Neural progenitor cell (in vitro differentiated cells): ENCODE measurements around the gene IL31.

Source experiments
- EZH2 ChIP-seq: fragments of 200-600 bp; sonication (generic); IDR thresholded peaks from 2 replicates; pipeline ENCODE4 v1.6.1; 2017; ENCODE audit warnings: antibody characterized with exemption, mild to moderate bottlenecking, moderate library complexity
- TF ChIP-seq, protein P1 (sequence below): fragments of 200-600 bp; sonication (generic); IDR thresholded peaks from 2 replicates; pipeline ENCODE4 v1.5.1; 2017; ENCODE audit warnings: antibody characterized with exemption, mild to moderate bottlenecking

DNA sequence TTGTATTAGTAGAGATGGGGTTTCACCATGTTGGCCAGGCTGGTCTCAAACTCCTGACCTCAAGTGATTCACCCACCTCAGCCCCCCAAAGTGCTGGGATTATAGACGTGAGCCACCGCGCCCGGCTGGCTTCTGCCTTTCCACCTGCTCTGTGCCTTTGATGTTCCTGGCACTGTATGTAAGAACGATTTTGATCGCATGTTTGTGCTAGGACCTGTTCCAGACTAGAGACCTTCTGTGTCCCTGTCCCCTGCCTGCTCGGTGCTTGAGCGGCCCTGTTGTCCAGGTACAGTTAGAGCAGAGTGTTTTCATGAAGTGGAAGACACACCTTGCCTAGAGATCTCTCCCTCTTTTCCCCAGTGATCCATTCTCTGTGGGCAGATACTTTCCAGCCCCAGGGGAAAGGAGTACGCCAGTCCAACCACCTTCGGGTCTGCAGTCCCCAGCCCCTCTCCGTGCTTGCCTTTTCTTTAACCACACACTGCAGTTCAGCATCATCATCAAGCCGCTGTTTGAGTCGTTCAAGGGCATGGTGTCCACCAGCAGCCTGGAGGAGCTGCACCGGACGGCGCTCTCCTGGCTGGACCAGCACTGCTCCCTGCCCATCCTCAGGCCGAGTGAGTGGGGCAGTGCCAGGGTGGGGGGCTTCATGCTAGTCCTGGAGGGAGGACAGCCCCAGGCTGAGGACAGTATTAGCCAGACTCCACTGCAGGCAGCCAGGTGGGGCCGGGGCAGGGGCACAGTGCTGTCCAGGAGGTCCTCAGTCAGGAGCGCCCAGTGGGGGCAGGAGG lies 33.4 kb downstream of the IL31 start:
- TF ChIP-seq, protein P1, sequence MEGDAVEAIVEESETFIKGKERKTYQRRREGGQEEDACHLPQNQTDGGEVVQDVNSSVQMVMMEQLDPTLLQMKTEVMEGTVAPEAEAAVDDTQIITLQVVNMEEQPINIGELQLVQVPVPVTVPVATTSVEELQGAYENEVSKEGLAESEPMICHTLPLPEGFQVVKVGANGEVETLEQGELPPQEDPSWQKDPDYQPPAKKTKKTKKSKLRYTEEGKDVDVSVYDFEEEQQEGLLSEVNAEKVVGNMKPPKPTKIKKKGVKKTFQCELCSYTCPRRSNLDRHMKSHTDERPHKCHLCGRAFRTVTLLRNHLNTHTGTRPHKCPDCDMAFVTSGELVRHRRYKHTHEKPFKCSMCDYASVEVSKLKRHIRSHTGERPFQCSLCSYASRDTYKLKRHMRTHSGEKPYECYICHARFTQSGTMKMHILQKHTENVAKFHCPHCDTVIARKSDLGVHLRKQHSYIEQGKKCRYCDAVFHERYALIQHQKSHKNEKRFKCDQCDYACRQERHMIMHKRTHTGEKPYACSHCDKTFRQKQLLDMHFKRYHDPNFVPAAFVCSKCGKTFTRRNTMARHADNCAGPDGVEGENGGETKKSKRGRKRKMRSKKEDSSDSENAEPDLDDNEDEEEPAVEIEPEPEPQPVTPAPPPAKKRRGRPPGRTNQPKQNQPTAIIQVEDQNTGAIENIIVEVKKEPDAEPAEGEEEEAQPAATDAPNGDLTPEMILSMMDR = no peak
- no peak for TF ChIP-seq EZH2
